OCI-LY1 (cell line): ENCODE measurements around the gene CREB3L2.

Experiments
- H2AFZ ChIP-seq: fragments of 200-600 bp; sonication (generic), shearing (Covaris generic); 2 replicates; pipeline ENCODE4 v1.6.0; 2014; ENCODE audit warnings: antibody characterized with exemption, mild to moderate bottlenecking, low read length
- H3F3A ChIP-seq: fragments of 200-600 bp; sonication (generic), shearing (Covaris generic); 2 replicates; pipeline ENCODE4 v1.6.0; 2014; ENCODE audit warnings: mild to moderate bottlenecking, antibody characterized with exemption, low read length, moderate library complexity; ENCODE audit not compliant: insufficient read depth
- H3K27ac ChIP-seq: fragments of 200-600 bp; sonication (generic); 2 replicates; pipeline ENCODE4 v1.5.1; 2014; ENCODE audit warnings: low read length, mixed run types, mild to moderate bottlenecking, low read depth; ENCODE audit not compliant: poor library complexity, severe bottlenecking
- H3K27me3 ChIP-seq: fragments of 200-600 bp; sonication (generic); 2 replicates; pipeline ENCODE4 v1.6.0; 2014; ENCODE audit warnings: antibody characterized with exemption, mild to moderate bottlenecking, low read length, moderate library complexity; ENCODE audit not compliant: insufficient read depth
- H3K36me3 ChIP-seq: fragments of 200-600 bp; sonication (generic); 2 replicates; pipeline ENCODE4 v1.6.1; 2014; ENCODE audit warnings: mild to moderate bottlenecking, antibody characterized with exemption, low read length, moderate library complexity, mixed read lengths; ENCODE audit not compliant: insufficient read depth
- H3K4me1 ChIP-seq: fragments of 200-600 bp; sonication (generic); 2 replicates; pipeline ENCODE4 v1.5.1; 2014; ENCODE audit warnings: mild to moderate bottlenecking, low read length, moderate library complexity; ENCODE audit not compliant: insufficient read depth, severe bottlenecking
- H3K4me2 ChIP-seq: fragments of 200-600 bp; sonication (generic), shearing (Covaris generic); 2 replicates; pipeline ENCODE4 v1.6.1; 2014; ENCODE audit warnings: low read length
- H3K4me3 ChIP-seq: fragments of 200-600 bp; sonication (generic); 2 replicates; pipeline ENCODE4 v1.5.1; 2014; ENCODE audit warnings: low read length, low read depth, mild to moderate bottlenecking, mixed read lengths; ENCODE audit not compliant: poor library complexity, severe bottlenecking
- H3K79me2 ChIP-seq: fragments of 200-600 bp; shearing (Covaris generic); 2 replicates; pipeline ENCODE4 v1.6.1; 2016; ENCODE audit warnings: mixed run types, low read length, mixed read lengths; ENCODE audit not compliant: insufficient read depth
- H3K9ac ChIP-seq: fragments of 200-600 bp; sonication (generic), shearing (Covaris generic); 2 replicates; pipeline ENCODE4 v1.6.1; 2014; ENCODE audit warnings: mild to moderate bottlenecking, low read length, mixed read lengths
- H3K9me2 ChIP-seq: fragments of 200-600 bp; sonication (generic), shearing (Covaris generic); 2 replicates; pipeline ENCODE4 v1.6.1; 2014; ENCODE audit warnings: low read depth, mild to moderate bottlenecking, low read length, mixed read lengths
- H3K9me3 ChIP-seq: fragments of 200-600 bp; shearing (Covaris generic); 2 replicates; pipeline ENCODE4 v1.6.1; 2014; ENCODE audit warnings: low read length, mixed read lengths
- H4K20me1 ChIP-seq: fragments of 200-600 bp; sonication (generic), shearing (Covaris generic); 2 replicates; pipeline ENCODE4 v1.6.0; 2016; ENCODE audit warnings: mild to moderate bottlenecking, low read length; ENCODE audit not compliant: insufficient read depth
- EZH2 ChIP-seq: fragments of 200-600 bp; sonication (generic), shearing (Covaris generic); IDR thresholded peaks from 2 replicates; pipeline ENCODE4 v1.8.0; 2017; ENCODE audit warnings: borderline replicate concordance, mixed run types, mild to moderate bottlenecking, antibody characterized with exemption, low read length, moderate library complexity, mixed read lengths
- TF ChIP-seq, protein P1 (sequence below): fragments of 200-600 bp; sonication (generic), shearing (Covaris generic); IDR thresholded peaks from 2 replicates; pipeline ENCODE4 v1.5.1; 2017; ENCODE audit warnings: mild to moderate bottlenecking, antibody characterized with exemption, low read length, moderate library complexity, mixed read lengths

The CREB3L2 gene

GRCh38 chr7:137934941-137935883 lies 66.7 kb downstream of the CREB3L2 start:
- Histone ChIP-seq H3K36me3 (no peaks in the 10 kb centered on the region), H3K79me2 (no peaks in the 10 kb centered on the region), H3K9ac (no peak overlapping the region), H2AFZ (no peak overlapping the region), H3K27ac (no peak overlapping the region), H3K4me2 (no peak overlapping the region), H3F3A (no peaks in the 10 kb centered on the region), H3K4me3 (no peak overlapping the region), H3K9me2 (no peaks in the 10 kb centered on the region), H3K4me1 (no peaks in the 10 kb centered on the region), H4K20me1 (no peaks in the 10 kb centered on the region), H3K27me3 (peaks cover 3% of the 10 kb centered on the region; the same call in 1 of the 2 replicates), H3K9me3 (no peaks in the 10 kb centered on the region)
- TF ChIP-seq, protein P1, sequence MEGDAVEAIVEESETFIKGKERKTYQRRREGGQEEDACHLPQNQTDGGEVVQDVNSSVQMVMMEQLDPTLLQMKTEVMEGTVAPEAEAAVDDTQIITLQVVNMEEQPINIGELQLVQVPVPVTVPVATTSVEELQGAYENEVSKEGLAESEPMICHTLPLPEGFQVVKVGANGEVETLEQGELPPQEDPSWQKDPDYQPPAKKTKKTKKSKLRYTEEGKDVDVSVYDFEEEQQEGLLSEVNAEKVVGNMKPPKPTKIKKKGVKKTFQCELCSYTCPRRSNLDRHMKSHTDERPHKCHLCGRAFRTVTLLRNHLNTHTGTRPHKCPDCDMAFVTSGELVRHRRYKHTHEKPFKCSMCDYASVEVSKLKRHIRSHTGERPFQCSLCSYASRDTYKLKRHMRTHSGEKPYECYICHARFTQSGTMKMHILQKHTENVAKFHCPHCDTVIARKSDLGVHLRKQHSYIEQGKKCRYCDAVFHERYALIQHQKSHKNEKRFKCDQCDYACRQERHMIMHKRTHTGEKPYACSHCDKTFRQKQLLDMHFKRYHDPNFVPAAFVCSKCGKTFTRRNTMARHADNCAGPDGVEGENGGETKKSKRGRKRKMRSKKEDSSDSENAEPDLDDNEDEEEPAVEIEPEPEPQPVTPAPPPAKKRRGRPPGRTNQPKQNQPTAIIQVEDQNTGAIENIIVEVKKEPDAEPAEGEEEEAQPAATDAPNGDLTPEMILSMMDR = no peak
- TF ChIP-seq EZH2 = no peak

DNA sequence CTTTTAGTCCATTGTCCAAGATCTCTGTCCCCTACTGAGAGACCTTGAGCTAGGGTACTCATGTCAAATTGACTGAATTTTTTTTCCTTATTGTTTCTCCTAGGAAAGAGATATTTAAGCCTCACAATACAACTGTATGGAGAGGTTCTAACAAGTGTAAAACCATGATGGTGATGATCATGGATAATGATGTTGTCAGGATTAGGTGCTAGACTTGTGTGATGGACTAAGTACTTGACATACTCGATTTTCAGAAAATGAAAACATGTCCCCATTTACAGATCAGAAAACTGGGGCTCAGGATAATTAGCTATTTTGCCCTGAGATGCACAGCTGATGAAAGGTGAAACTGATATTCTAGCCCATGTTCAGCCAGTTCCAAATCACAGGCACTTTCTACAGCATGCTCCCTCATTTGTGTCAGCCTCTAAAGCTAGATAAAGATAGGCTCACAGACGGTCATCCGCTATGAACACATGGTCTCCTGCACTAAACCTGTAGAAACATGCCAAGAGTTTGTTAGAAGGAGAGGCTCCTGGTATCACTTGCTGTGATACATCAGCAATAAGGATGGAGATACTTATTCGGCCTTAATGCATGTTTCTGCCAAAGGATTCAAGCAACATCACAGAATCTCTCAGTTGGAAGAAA lies 67.6 kb downstream of the CREB3L2 start:
- Histone ChIP-seq H2AFZ (no peak overlapping the region), H4K20me1 (no peaks in the 10 kb centered on the region), H3K9ac (no peak overlapping the region), H3K4me3 (no peak overlapping the region), H3K4me1 (no peaks in the 10 kb centered on the region), H3K9me3 (no peaks in the 10 kb centered on the region), H3K27me3 (peaks cover 3% of the 10 kb centered on the region; the same call in 1 of the 2 replicates), H3K79me2 (no peaks in the 10 kb centered on the region), H3K4me2 (no peak overlapping the region), H3K9me2 (no peaks in the 10 kb centered on the region), H3F3A (no peaks in the 10 kb centered on the region), H3K27ac (no peak overlapping the region), H3K36me3 (no peaks in the 10 kb centered on the region)
- TF ChIP-seq, protein P1 = no peak

- Histone ChIP-seq H3K9me2 (no peaks in the 10 kb centered on the region), H3K9ac (no peak overlapping the region), H3K27me3 (peaks cover 3% of the 10 kb centered on the region; the same call in 1 of the 2 replicates), H4K20me1 (no peaks in the 10 kb centered on the region), H2AFZ (no peak overlapping the region), H3K36me3 (no peaks in the 10 kb centered on the region), H3K4me2 (no peak overlapping the region), H3K4me1 (no peaks in the 10 kb centered on the region), H3F3A (no peaks in the 10 kb centered on the region), H3K4me3 (no peak overlapping the region), H3K9me3 (no peaks in the 10 kb centered on the region), H3K27ac (no peak overlapping the region), H3K79me2 (no peaks in the 10 kb centered on the region)
- no peak for TF ChIP-seq EZH2
- TF ChIP-seq, protein P1 = no peak
These were observed 68.4 kb downstream of the CREB3L2 start for GRCh38 chr7:137933270-137934017.
